Measurements from ENCODE around the gene FMN1.

The FMN1 gene

DNA sequence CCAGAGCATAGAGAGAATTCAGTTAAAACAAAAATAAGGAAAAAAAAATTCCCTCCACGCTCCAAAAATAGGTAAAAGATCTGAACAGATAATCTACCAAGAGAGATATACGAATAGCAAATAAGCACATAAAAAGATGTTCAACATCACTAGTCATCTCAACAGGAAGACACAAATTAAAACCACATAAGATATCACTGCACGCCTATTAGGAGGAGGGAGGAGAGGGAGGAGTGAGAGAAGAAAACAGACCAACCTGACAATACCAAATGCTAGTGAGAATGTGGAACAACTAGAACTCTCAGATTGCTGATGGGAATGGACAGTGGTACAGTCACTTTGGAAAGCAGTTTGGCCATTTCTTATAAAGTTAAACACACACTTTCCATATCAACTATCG lies 212.5 kb downstream of the FMN1 start:
- Mint-ChIP-seq H3K4me3 (no peak overlapping the region), H3K4me1 (ENCODE audit: low read depth) (no peaks in the 10 kb centered on the region), H3K27ac (no peak overlapping the region)

DNA sequence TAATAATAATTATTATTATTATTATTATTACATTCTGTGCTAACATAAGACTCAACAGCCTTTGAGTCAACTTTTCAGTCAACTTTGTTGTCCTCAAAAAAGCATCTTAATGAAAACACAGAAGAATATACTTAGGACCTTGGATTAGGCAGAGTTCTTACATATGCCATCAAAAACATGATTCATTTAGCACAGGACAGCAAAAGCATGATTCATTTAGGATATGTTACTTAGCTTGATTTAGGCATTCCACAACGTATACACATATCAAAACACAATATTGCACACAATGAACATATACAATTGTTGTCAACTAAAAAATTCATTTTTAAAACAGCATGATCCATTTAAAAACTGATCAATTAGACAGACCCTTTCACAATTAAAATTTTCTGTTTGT lies 213.0 kb downstream of the FMN1 start:
- Mint-ChIP-seq H3K9me3 (ENCODE audit: low read depth) (no peaks in the 10 kb centered on the region), H3K4me3 (no peak overlapping the region), H3K27ac (no peak overlapping the region), H3K36me3 (no peaks in the 10 kb centered on the region), H3K27me3 (peaks cover 8% of the 10 kb centered on the region), H3K4me1 (ENCODE audit: low read depth) (no peaks in the 10 kb centered on the region)

More for the DNA sequence above, 212.5 kb downstream of the FMN1 start:
- Mint-ChIP-seq H3K27me3 (peaks cover 7% of the 10 kb centered on the region), H3K36me3 (no peaks in the 10 kb centered on the region), H3K9me3 (ENCODE audit: low read depth) (no peaks in the 10 kb centered on the region)

DNA sequence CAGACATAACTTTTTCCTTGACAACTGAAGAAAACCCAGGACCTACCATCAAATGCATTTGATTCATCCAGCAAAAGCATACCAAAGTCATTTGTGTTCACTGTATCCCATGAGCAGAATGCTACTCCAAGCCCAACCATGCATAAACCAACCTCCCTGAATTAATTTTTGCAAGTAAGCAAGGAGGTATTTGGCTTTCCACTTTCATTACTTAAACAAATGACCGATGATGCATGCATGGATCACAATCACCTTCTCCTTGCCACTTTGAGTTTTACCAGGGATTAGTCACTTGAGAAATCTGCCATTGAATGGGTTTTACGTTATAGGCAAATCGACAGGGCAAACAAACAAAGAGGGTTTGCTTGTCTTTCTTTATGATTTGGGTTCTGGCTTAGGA lies 214.8 kb downstream of the FMN1 start:
- H3K27me3 Mint-ChIP-seq, result peaks cover 7% of the 10 kb centered on the region
- H3K9me3 Mint-ChIP-seq (ENCODE audit: low read depth), result no peaks in the 10 kb centered on the region
- H3K4me3 Mint-ChIP-seq, result no peak overlapping the region
- H3K36me3 Mint-ChIP-seq, result no peaks in the 10 kb centered on the region
- H3K27ac Mint-ChIP-seq, result no peak overlapping the region
- H3K4me1 Mint-ChIP-seq (ENCODE audit: low read depth), result no peaks in the 10 kb centered on the region

DNA sequence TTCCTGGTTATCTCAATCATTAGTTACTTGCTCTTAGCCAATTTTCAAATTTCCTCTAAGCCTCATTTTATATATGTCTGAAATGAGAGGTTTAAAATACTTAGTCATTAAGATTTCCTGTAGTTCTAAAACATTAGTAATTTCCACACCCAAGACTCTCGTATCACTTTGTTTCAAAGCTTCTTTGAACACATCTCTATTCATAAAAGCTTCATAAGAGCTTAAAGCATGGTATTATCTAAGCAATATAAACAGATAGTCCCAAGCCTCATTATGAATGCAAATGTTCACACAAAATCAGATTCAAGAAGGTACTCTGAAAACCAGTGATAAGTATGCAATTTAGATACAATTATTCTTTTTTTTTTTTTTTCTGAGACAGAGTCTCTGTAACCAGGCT lies 217.0 kb downstream of the FMN1 start:
- H3K27me3 Mint-ChIP-seq, result peaks cover 7% of the 10 kb centered on the region
- H3K36me3 Mint-ChIP-seq, result no peaks in the 10 kb centered on the region
- H3K9me3 Mint-ChIP-seq (ENCODE audit: low read depth), result no peaks in the 10 kb centered on the region
- no peak overlapping the region for H3K4me3 Mint-ChIP-seq
- H3K27ac Mint-ChIP-seq, result no peak overlapping the region
- no peaks in the 10 kb centered on the region for H3K4me1 Mint-ChIP-seq (ENCODE audit: low read depth)

DNA sequence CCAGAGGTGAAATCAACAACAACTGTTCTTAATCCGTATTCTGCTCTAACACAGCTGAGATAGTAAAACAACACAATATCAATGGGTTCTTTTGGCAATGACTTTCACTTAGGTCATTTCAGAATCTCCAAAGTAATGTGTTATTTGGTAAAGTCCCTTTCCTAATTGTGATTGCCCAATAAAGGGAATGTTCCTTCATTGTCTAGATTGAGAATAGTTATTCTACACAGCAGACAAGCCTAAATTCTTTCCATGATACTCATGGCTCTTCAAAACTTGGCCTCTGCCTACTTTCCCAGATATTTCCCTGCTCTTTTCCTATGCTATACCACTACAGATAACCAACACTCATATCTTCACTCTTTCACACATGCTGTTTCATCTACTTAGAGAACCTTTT lies 219.8 kb downstream of the FMN1 start:
- Mint-ChIP-seq H3K4me1 (ENCODE audit: low read depth) (no peaks in the 10 kb centered on the region), H3K9me3 (ENCODE audit: low read depth) (no peaks in the 10 kb centered on the region), H3K4me3 (no peak overlapping the region), H3K27me3 (peaks cover 3% of the 10 kb centered on the region), H3K36me3 (no peaks in the 10 kb centered on the region), H3K27ac (no peak overlapping the region)

DNA sequence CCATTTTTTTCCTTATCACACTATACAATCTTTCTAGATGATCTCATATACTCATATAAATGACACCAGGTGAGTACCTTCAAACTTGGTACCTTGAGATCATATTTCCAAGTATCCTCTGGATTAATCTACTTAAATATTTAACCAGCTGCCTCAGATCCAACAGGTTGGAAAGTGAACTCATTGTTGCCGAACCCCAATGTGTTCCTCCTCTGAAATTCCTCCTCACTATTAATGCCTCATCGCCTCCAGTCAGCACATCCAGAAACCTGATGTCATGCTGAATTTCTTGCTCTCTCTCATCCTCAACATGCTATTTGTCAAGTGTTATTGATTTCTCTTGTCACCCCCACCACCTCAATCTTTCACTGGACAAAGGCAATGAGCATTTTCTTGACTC lies 221.8 kb downstream of the FMN1 start:
- no peak overlapping the region for H3K4me3 Mint-ChIP-seq
- H3K9me3 Mint-ChIP-seq (ENCODE audit: low read depth), result no peaks in the 10 kb centered on the region
- H3K36me3 Mint-ChIP-seq, result no peaks in the 10 kb centered on the region
- H3K4me1 Mint-ChIP-seq (ENCODE audit: low read depth), result no peaks in the 10 kb centered on the region
- H3K27me3 Mint-ChIP-seq, result peaks cover 3% of the 10 kb centered on the region
- H3K27ac Mint-ChIP-seq, result no peak overlapping the region

DNA sequence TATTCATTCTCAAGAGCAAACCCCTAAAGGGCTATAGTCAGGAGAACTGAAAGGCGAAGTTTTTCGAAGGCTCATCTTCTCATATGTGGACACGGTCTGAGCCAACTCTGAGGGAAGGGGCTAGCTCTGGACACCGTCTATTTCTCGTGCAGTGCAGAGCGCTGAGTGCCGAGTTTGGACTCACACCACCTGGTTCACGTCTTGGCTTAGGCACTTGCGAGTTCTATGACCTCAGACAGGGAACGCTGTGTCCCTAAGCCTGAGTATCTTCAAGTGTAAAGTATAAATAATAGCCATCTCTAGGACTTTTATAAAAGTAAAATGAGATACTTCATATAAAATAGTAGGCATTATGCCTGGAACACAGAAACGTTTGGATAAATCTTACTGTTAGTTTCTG lies 223.7 kb downstream of the FMN1 start:
- no peak overlapping the region for H3K27ac Mint-ChIP-seq
- H3K27me3 Mint-ChIP-seq, result peaks cover 1% of the 10 kb centered on the region
- H3K9me3 Mint-ChIP-seq (ENCODE audit: low read depth), result no peaks in the 10 kb centered on the region
- no peak overlapping the region for H3K4me3 Mint-ChIP-seq
- no peaks in the 10 kb centered on the region for H3K36me3 Mint-ChIP-seq
- no peaks in the 10 kb centered on the region for H3K4me1 Mint-ChIP-seq (ENCODE audit: low read depth)

DNA sequence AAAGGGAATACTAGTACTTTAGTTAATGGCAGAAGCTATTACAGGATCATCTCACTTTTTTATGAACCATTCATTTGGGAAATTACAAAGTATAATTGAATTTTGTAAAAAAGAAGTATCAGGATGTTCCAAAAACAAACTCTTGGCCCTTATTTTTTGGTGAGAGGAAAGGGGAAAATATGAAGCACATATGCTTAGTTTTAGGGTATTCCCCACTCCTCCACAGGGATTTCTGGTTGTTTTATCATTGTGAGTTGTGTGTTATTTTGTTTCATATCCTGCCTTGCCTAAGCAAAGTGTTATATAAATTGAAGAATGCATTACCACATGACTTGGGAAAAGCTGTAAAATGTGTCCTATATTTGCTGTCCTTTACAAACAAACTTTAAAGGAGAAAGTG lies 227.0 kb downstream of the FMN1 start:
- Mint-ChIP-seq H3K27ac (no peak overlapping the region), H3K9me3 (ENCODE audit: low read depth) (no peaks in the 10 kb centered on the region), H3K4me3 (no peak overlapping the region), H3K27me3 (peaks cover 1% of the 10 kb centered on the region), H3K4me1 (ENCODE audit: low read depth) (no peaks in the 10 kb centered on the region), H3K36me3 (no peaks in the 10 kb centered on the region)

DNA sequence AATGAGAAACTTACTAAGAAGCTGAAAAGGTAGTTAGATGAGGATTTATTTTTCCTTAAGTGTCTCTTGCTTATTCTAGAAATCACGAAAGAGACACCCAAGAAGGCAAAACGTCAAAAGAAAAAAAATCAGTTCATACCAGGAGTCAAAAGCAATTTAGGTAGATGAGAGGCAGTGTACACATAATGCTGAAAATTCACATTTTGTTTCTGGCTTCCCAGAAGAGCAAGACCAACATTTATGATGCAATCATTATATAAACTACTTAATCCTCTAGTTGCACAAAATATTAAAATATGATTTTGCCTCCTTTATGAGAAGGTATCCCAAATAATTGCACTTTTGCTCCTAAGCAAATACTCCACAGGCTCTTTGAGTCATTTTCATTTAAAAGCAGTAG lies 228.0 kb downstream of the FMN1 start:
- Mint-ChIP-seq H3K4me3 (no peak overlapping the region), H3K27me3 (peaks cover 1% of the 10 kb centered on the region), H3K36me3 (no peaks in the 10 kb centered on the region)

DNA sequence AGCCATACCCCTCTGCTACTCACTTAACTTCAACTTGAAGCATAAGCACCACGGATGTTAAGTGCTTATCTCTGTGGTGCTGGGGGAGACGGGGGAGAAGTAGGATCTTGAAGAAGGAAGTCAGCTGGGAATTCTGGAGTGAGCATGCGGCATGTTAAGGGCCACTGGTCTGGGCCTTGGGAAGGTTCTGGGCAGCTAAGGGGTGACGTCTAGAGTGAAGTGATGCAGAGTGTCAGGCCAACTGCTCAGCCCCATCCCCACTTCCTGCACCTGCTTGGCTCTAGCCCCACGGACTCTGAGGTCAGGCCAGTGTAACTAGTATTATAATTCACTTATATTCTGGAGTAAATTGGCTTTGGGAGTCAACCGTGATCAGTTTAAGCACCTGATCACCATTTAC lies 228.6 kb downstream of the FMN1 start:
- H3K4me1 Mint-ChIP-seq (ENCODE audit: low read depth), result no peaks in the 10 kb centered on the region
- H3K27ac Mint-ChIP-seq, result no peak overlapping the region
- peaks cover 1% of the 10 kb centered on the region for H3K27me3 Mint-ChIP-seq
- no peak overlapping the region for H3K4me3 Mint-ChIP-seq
- no peaks in the 10 kb centered on the region for H3K36me3 Mint-ChIP-seq
- no peaks in the 10 kb centered on the region for H3K9me3 Mint-ChIP-seq (ENCODE audit: low read depth)

More for the DNA sequence above, 228.0 kb downstream of the FMN1 start:
- H3K9me3 Mint-ChIP-seq (ENCODE audit: low read depth), result no peaks in the 10 kb centered on the region
- no peaks in the 10 kb centered on the region for H3K4me1 Mint-ChIP-seq (ENCODE audit: low read depth)
- H3K27ac Mint-ChIP-seq, result no peak overlapping the region

DNA sequence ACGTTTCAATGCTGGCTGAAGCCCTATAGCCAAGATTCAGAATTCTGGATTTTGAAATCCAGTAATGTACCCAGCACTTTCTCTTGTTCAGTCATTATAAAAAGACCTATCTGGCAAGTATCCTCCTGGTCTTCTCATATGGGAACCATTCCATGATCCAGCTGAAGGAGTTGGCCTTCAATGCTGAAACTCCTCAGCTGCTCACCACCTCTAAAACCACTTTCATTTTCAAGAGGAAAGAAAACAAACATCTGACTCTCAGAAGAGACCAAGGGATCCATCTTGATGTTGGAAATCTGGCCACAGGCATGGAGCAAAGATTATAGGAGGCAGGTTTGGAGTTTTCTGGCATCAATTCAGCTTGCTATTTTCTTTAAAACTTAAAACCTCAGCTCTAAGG lies 235.4 kb downstream of the FMN1 start:
- Mint-ChIP-seq H3K36me3 (no peaks in the 10 kb centered on the region), H3K9me3 (ENCODE audit: low read depth) (no peaks in the 10 kb centered on the region), H3K4me1 (ENCODE audit: low read depth) (no peaks in the 10 kb centered on the region), H3K4me3 (no peak overlapping the region), H3K27ac (no peak overlapping the region), H3K27me3 (peaks cover 7% of the 10 kb centered on the region)

DNA sequence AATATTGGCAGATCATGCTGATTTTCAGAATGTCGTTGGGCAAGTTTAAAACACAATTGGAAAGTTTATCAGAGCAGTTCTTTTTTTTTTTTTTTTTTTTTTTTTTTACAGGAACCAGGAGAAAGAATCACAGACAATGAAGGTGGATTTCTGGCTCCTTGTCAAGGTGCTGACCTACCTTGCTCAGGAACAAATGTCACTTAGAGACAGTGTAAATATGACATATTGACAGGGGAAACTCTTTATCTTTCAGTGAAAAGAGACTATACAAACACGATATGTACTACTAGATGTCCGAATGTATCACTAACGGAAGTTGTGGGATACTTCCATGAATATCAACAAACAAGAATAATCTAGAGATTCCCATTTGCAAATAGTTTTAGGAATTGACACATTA lies 237.3 kb downstream of the FMN1 start:
- H3K4me3 Mint-ChIP-seq, result no peak overlapping the region
- no peaks in the 10 kb centered on the region for H3K9me3 Mint-ChIP-seq (ENCODE audit: low read depth)
- H3K36me3 Mint-ChIP-seq, result no peaks in the 10 kb centered on the region
- peaks cover 7% of the 10 kb centered on the region for H3K27me3 Mint-ChIP-seq
- no peak overlapping the region for H3K27ac Mint-ChIP-seq
- H3K4me1 Mint-ChIP-seq (ENCODE audit: low read depth), result no peaks in the 10 kb centered on the region

DNA sequence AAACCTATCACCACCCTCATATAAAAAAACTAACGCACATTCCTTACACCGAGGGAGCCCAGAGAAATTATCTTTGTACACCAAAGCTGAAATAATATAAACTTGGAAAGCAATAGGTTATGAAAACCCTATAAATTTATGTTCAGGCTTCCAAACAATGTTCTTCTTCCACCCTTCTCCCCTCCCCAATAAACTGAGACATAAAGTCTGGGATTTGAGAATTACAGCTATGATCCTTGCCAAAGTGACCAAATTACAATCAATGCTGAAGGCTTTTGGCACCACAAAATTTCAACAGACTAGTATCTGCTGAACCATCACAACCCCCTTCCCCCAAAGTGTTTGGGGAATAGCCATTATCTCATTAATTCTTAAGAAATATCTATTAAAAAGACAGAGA lies 237.8 kb downstream of the FMN1 start:
- H3K27me3 Mint-ChIP-seq, result peaks cover 7% of the 10 kb centered on the region
- H3K9me3 Mint-ChIP-seq (ENCODE audit: low read depth), result no peaks in the 10 kb centered on the region
- H3K36me3 Mint-ChIP-seq, result no peaks in the 10 kb centered on the region
- no peak overlapping the region for H3K4me3 Mint-ChIP-seq
- H3K4me1 Mint-ChIP-seq (ENCODE audit: low read depth), result no peaks in the 10 kb centered on the region
- no peak overlapping the region for H3K27ac Mint-ChIP-seq

DNA sequence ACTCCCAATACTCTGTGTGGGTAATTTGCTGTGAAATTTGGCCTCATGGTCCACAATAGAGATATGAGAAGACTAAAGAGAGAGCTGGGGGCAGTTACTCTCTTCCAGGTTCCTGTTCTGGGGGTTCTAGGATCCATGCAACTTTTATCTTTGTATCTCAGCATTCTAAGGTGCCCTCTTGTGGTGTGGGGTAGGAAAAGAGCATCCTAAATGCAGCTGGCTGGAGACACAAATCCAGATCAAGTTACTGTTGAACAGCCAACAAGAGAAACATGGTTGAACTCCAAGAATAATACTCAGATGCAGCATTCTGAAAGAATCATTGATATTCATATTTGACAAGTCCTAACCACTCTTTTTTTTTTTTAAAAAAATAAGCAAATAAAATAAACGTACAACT lies 238.5 kb downstream of the FMN1 start:
- H3K4me3 Mint-ChIP-seq, result no peak overlapping the region
- no peak overlapping the region for H3K27ac Mint-ChIP-seq
- peaks cover 7% of the 10 kb centered on the region for H3K27me3 Mint-ChIP-seq

DNA sequence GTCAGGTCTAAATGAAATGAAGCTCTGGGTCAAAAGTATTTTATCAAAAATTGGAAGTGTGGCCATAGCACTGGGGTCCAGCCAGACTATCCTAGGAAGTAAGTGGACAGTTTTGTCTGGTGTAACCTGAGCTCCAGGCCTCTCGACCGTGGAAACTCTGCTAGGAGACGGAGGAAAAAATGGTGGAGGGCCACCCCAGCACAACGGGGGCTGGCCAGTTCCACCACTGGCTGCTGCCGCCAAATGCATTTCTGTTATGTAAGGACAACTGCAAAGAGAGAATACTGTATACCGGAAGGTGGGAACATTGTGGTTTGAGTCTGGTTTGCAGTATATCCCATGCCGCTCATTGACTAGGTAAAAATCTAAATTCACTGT lies 241.0 kb downstream of the FMN1 start:
- Mint-ChIP-seq H3K4me1 (ENCODE audit: low read depth) (no peaks in the 10 kb centered on the region), H3K27me3 (peaks cover 5% of the 10 kb centered on the region), H3K36me3 (no peaks in the 10 kb centered on the region), H3K27ac (no peak overlapping the region), H3K4me3 (no peak overlapping the region), H3K9me3 (ENCODE audit: low read depth) (no peaks in the 10 kb centered on the region)

More for the DNA sequence above, 238.5 kb downstream of the FMN1 start:
- Mint-ChIP-seq H3K36me3 (no peaks in the 10 kb centered on the region), H3K4me1 (ENCODE audit: low read depth) (no peaks in the 10 kb centered on the region), H3K9me3 (ENCODE audit: low read depth) (no peaks in the 10 kb centered on the region)

DNA sequence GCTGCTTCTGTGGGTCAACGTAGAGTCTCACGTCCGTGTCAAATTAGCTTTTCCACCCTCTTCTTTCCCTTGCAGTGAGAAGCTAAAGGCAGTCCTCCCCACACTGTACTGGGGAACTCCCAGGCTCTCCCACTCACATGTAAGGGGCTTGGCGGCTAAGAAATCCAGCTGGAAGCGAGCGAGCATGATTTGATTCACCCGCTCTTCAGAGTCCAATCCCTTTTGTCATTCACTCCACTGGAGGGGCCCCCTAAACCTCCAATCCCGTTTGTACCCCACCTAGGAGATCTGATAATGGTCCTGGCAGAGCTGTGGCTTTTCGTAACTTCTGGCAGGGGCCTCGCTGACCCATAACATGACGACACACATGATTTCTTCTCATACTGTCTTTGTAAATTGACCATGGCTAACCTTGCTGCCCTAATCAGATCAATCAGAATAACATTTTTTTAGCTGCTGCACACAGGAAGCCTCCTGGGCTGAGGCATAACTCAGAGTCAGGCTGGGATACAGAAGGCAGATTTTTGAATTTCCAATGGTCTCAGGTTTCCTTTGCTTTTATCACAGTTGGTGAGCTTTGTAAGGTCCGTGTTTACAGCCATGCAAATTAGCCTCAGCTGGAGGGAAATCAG lies 241.5 kb downstream of the FMN1 start:
- H3K4me3 Mint-ChIP-seq, result no peak overlapping the region
- H3K27ac Mint-ChIP-seq, result no peak overlapping the region
- no peaks in the 10 kb centered on the region for H3K9me3 Mint-ChIP-seq (ENCODE audit: low read depth)
- H3K36me3 Mint-ChIP-seq, result no peaks in the 10 kb centered on the region
- H3K4me1 Mint-ChIP-seq (ENCODE audit: low read depth), result no peaks in the 10 kb centered on the region
- H3K27me3 Mint-ChIP-seq, result peaks cover 2% of the 10 kb centered on the region

Measured in activated naive CD8-positive, alpha-beta T cell (primary cell).